Nephron (organoid): Measurements from ENCODE around the gene CACNG8.

ENCODE experiments used
- H3K27ac Mint-ChIP-seq, 3 experiments: 2 replicates each; pipeline ENCODE4 v1.8.0; 2020; ENCODE audit warnings: mixed read lengths in 3 of 3, mild to moderate bottlenecking in 2 of 3, moderate library complexity in 1 of 3
- H3K27me3 Mint-ChIP-seq: 2 replicates; pipeline ENCODE4 v1.8.0; 2021; ENCODE audit warnings: low read depth, mild to moderate bottlenecking, moderate library complexity, mixed read lengths
- H3K36me3 Mint-ChIP-seq: 2 replicates; pipeline ENCODE4 v1.8.0; 2020; ENCODE audit warnings: low read depth, mixed read lengths
- H3K4me1 Mint-ChIP-seq: 2 replicates; pipeline ENCODE4 v1.8.0; 2020; ENCODE audit warnings: mixed read lengths
- H3K4me3 Mint-ChIP-seq, 3 experiments: 2 replicates each; pipeline ENCODE4 v1.8.0; 2020; ENCODE audit warnings: mild to moderate bottlenecking in 3 of 3, mixed read lengths in 3 of 3, moderate library complexity in 2 of 3
- H3K9me3 Mint-ChIP-seq: 2 replicates; pipeline ENCODE4 v1.8.0; 2020; ENCODE audit warnings: mixed read lengths
- CTCF ChIP-seq, 3 experiments: fragments of 200-600 bp; sonication (generic); IDR thresholded peaks; one replicate each; pipeline ENCODE4 v1.5.0; 2021; ENCODE audit warnings: antibody characterized with exemption in 3 of 3; ENCODE audit not compliant: unreplicated experiment in 3 of 3

The CACNG8 gene

DNA sequence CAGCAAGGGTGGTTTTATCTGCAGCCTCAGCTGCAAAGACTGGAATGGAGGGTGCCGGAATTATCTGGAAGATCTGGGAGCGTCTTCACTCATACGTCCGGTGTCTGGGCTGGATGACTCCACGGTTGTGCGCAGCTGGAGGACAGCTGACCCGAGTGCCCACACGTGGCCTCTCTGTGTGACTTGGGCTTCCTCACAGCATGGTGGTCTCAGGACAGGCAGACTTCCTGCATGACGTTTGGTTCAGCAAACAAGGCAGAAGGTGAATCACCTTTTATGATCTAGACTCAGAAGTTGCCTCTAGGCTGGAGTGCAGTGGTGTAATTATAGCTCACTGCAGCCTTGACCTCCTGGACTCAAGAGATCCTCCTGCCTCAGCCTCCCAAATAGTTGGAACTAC is 61.9 kb downstream of the CACNG8 start:
- Mint-ChIP-seq H3K27me3 (peaks cover 38% of the 10 kb centered on the region), H3K27ac (no peak overlapping the region), H3K4me1 (no peaks in the 10 kb centered on the region), H3K36me3 (no peaks in the 10 kb centered on the region), H3K9me3 (no peaks in the 10 kb centered on the region), H3K4me3 (no peak overlapping the region)
- TF ChIP-seq CTCF (IDR thresholded peaks at IDR 0.05; ENCODE audit: unreplicated experiment in 3 of 3) = no peak

DNA sequence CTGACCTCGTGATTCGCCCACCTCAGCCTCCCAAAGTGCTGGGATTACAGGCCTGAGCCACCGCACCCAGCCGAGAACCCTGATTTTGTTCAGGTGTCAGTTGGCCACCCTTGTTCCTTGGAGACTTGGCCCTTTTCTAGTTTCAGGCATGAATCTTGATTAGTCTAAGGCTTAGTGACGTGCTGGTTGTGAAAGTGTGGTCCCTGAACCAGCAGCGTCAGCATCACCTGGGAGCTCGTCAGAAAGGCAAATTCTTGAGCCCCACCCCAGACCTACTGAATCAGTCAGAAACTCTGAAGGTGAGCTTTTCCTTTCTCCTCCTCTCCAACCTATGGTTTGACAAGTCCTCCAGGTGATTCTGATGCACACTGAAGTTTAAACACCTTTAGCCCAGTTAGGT is 63.9 kb downstream of the CACNG8 start:
- Mint-ChIP-seq H3K9me3 (no peaks in the 10 kb centered on the region), H3K4me1 (no peaks in the 10 kb centered on the region), H3K4me3 (no peak overlapping the region), H3K27me3 (peaks cover 48% of the 10 kb centered on the region), H3K27ac (no peak overlapping the region), H3K36me3 (no peaks in the 10 kb centered on the region)
- TF ChIP-seq CTCF (IDR thresholded peaks at IDR 0.05; ENCODE audit: unreplicated experiment in 3 of 3) = no peak

DNA sequence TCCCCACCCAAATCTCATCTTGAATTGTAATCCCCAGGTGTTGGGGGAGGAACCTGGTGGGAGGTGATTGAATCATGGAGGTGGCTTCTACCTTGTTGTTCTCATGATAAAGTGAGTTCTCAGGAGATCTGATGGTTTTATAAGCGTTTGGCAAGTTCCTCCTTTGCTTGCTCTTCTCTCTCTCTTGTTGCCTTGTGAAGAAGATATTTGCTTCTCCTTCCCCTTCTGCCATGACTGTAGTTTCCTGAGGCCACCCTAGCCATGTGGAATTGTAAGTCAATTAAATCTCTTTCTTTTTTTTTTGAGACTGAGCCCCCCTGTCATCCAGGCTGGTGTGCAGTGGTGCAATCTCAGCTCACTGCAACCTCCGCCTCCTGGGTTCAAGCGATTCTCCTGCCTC is 66.6 kb downstream of the CACNG8 start:
- no peaks in the 10 kb centered on the region for H3K9me3 Mint-ChIP-seq
- no peaks in the 10 kb centered on the region for H3K36me3 Mint-ChIP-seq
- H3K4me3 Mint-ChIP-seq = no peak overlapping the region
- peaks cover 29% of the 10 kb centered on the region for H3K27me3 Mint-ChIP-seq
- H3K27ac Mint-ChIP-seq = no peak overlapping the region
- TF ChIP-seq CTCF (IDR thresholded peaks at IDR 0.05; ENCODE audit: unreplicated experiment in 3 of 3) = no peak
- no peaks in the 10 kb centered on the region for H3K4me1 Mint-ChIP-seq

GRCh38 chr19:54029930-54030490 is 67.3 kb downstream of the CACNG8 start:
- Mint-ChIP-seq H3K9me3 (no peaks in the 10 kb centered on the region), H3K27ac (no peak overlapping the region), H3K4me1 (peaks cover 4% of the 10 kb centered on the region), H3K36me3 (no peaks in the 10 kb centered on the region), H3K4me3 (no peak overlapping the region), H3K27me3 (peaks cover 24% of the 10 kb centered on the region)
- TF ChIP-seq CTCF (IDR thresholded peaks at IDR 0.05; ENCODE audit: unreplicated experiment in 3 of 3) = peak; percentile 31 to 36 (median 33)

GRCh38 chr19:54030895-54031586 is 68.3 kb downstream of the CACNG8 start:
- Mint-ChIP-seq H3K27ac (no peak overlapping the region), H3K27me3 (peaks cover 24% of the 10 kb centered on the region), H3K9me3 (no peaks in the 10 kb centered on the region), H3K4me1 (peaks cover 9% of the 10 kb centered on the region), H3K36me3 (no peaks in the 10 kb centered on the region), H3K4me3 (no peak overlapping the region)
- TF ChIP-seq CTCF (IDR thresholded peaks at IDR 0.05; ENCODE audit: unreplicated experiment in 3 of 3) = peak in 2 of 3 experiments; percentile 27 to 31
